Measurements from ENCODE around the gene PBX2.
"Not testable (repeated sequence)": the region's sequence is repeated elsewhere in the genome, so short reads cannot be mapped to it uniquely, and the experiment has no call there.

The PBX2 gene

DNA sequence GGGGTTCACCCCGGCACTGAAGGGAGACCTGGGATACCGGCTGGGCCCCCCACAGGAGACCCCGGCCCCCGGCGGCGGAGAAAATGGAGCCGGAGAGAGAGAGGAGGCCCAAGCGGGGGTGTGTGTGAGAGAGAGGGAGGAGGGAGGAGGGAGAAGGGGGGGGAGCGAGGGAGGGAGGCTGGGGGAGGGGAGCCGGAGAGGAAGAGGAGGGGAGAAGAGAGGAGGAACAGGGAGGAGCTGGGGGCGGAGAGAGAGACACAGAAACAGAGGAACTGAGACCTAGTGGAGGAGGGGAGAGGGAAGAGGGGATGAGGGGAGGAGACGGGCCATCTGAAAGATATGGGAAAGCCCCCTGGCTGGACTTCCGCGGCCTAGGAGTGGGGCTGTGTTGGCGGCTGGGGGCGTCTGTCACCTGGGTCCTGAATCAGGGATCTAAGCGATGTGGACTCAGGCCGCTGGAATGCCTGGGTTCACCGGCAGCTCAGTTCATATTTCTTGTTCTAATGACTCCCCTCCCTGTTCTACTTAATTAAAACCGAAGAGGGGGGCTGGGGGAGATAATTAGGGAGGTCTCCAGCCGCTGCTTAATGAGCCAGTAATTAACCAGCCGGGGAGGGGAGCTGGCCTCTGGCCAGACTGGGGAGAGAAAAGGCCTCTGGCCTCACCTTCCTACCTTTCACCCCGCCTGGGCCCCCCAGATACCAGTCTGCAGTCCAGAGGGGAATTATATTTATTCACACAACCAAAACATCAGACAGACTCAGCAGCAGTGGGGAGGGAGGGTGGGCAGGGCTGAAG lies at the start of gene PBX2:
TSS of gene PBX2 (minus strand) at position 149 of the 798 bp plus-strand sequence. CDS start 287 bp downstream, outside the sequence.
- DNase-seq (ENCODE audit: low read depth), result peak; percentile 89

GRCh38 chr6:32239462-32239861 lies 49.5 kb upstream of the PBX2 start:
- no peak for DNase-seq (ENCODE audit: low read depth)

GRCh38 chr6:32234934-32235333 lies 44.9 kb upstream of the PBX2 start:
- peak; percentile 37 for DNase-seq (ENCODE audit: low read depth)

GRCh38 chr6:32226434-32226833 lies 36.4 kb upstream of the PBX2 start:
- DNase-seq (ENCODE audit: low read depth), result no peak

GRCh38 chr6:32224696-32225095 lies 34.7 kb upstream of the PBX2 start:
- no peak for DNase-seq (ENCODE audit: low read depth)

DNA sequence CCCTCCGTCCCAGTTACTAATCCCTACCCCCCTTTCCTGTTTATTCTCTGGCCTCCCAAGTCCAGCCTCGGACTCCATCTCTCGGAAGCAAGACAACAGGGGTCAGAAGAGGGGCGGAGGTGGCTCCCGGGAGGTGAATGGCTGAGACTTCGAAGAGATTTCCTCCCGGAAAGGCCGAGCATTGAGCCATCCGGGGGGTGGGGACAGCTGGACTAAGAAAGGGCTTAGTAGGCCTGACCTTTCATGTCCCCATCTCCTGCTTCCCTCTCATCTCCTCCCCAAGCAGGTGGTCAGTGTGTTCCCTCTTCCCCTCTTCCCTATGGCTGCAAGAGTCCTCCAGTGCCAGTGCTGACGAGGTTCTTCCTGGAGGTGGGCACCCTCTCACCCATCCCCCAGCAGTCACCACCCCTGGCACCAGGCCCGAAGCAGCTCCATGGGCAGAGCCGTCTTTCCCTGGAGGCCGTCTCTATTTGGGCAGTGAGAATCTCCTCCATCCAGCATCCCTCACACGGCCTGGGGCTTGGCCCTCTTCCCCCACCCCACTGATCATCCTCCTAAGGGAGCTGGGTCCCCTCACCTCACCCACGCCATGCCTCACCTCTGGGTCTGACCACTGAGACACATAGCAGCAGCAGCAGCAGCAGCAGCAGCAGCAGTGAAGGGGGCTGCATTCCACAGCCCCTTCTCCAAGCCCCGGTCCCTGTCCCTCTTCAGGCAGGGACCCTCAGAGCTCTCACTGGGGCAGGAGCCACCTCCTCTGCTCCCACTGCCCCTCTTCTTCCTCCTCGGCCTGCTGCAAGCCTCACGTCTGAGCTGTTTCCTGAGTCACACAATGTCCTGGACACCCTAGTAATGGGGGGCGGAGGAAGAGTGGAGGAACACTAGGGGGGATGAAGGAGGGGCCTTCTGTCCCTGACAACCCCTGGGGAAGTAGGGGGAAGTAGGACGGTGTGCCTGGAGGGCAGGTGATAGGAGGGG lies 33.5 kb upstream of the PBX2 start, which contains the start of gene NOTCH4:
TSS of gene NOTCH4 (minus strand) at position 810 of the 978 bp plus-strand sequence. CDS start at position 671, 139 bp downstream.
- peak; percentile 16 for DNase-seq (ENCODE audit: low read depth)

- DNase-seq (ENCODE audit: low read depth), result no peak
These were observed 32.6 kb upstream of the PBX2 start for GRCh38 chr6:32222333-32223230.

- no peak for DNase-seq (ENCODE audit: low read depth)
These were observed 30.0 kb upstream of the PBX2 start for GRCh38 chr6:32220021-32220420.

DNA sequence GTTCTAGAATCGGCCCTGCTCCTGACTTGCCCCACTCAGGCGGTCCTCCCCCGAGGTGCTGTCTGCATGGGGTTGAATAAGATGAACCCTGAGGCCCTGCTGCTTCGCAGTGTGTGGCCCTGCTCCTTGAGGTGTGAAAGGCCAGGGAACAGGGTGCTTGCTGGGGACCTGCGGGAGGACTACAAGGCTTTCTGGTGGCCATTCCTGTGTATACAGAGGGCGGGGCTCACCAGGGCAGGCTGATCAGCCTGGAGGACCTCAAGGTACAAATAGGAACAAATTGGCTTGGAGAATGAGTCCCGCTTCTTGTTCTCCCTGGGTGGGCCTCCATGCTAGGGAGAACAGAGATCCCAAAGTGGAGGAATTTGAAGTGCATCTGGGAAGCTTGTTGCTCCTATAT lies 28.2 kb upstream of the PBX2 start:
- no peak for DNase-seq (ENCODE audit: low read depth)

DNA sequence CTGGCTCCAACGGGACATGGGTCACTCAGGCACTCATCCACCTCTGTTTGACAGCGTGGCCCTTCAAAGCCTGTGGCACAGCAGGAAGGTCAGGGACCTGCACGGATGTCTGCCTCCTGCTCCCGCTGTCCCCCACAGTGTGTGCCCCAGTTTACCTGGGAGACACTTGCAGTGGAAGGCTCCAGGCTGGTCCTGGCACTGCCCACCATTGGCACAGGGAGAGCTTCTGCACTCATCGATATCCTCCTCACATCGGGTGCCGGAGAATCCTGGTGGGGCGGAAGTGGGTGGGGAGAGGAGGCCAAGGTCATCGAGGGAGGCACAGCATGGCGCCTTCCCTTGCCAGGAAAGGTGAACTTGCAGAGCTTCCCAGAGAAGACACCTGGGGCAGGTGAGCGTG lies 27.0 kb upstream of the PBX2 start:
- DNase-seq (ENCODE audit: low read depth), result no peak

DNA sequence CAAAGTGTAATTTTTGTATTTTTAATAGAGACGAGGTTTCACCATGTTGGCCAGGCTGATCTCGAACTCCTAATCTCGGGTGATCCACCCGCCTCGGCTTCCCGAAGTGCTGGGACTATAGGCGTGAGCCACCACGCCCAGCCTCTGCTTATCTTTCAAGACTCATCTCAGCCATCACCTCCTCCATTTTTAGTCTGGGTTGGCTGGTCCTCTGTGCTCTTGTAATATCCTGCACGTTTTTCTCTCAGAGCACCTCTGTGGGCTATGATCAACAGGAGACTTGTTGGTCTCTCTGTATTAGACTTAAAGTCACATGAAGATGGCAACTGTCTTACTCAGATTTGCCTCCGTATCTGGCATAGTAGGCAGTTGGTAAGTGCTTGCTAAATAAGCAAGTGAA lies 26.3 kb upstream of the PBX2 start:
- DNase-seq (ENCODE audit: low read depth), result no peak

GRCh38 chr6:32215617-32216016 lies 25.6 kb upstream of the PBX2 start:
- DNase-seq (ENCODE audit: low read depth), result no peak

GRCh38 chr6:32214126-32214525 lies 24.1 kb upstream of the PBX2 start:
- no peak for DNase-seq (ENCODE audit: low read depth)

DNA sequence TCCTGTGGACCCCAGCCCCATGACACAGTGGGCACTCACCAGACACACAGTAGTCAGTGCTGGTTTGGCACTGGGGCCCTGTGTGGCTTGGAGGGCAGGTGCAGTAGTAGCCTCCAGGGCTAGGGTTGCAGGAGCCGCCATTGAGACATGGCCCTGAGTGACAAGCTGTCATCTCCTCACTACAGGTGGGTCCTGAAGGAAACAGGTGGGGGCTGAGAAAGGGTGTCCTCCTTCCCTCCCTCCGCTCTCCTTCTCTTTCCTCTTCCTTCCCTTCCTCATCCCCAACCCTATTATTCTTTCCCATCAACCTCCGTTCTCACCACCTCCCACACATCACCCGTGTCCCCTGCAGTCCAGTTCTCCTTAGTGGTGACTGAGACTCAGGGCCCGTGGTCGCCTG lies 23.6 kb upstream of the PBX2 start:
- no peak for DNase-seq (ENCODE audit: low read depth)

GRCh38 chr6:32212076-32212760 lies 22.2 kb upstream of the PBX2 start:
- DNase-seq (ENCODE audit: low read depth), result no peak

DNA sequence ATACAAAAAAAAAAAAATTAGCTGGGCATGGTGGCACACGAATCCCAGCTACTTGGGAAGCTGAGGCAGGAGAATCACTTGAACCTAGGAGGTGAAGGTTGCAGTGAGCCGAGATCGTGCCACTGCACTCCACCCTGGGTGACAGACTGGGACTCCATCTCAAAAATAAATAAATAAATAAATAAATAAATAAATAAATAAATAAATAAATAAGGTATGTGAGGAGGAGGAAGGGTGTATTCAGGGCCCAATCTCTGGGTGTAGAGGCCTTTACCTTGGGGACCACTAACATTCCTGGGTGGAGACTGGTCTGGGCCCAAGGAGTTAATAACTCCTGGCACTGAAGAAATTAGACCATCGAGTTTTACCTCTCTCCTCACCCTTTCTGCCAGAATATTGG lies 21.4 kb upstream of the PBX2 start:
- not testable (repeated sequence) for DNase-seq (ENCODE audit: low read depth)

DNA sequence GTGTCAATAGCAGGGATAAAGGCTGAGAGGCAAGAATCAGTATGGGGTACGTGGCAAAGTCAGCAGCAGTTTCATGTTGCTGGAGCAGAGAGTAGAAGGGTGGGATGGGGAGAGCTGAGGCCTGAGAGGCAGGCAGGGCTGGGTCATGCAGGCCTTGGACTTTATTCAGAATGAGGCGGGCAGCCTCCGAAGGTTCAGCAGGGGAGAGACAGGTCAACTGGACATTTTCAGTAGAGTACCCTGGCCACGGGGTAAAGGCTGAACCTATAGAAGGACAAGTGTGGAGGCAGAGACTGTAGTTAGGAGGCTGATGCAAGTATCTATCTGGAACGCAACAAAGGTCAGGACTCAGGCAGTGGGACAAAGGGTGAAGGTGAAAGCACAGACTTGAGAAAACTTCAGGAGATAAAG lies 20.2 kb upstream of the PBX2 start:
- no peak for DNase-seq (ENCODE audit: low read depth)

DNA sequence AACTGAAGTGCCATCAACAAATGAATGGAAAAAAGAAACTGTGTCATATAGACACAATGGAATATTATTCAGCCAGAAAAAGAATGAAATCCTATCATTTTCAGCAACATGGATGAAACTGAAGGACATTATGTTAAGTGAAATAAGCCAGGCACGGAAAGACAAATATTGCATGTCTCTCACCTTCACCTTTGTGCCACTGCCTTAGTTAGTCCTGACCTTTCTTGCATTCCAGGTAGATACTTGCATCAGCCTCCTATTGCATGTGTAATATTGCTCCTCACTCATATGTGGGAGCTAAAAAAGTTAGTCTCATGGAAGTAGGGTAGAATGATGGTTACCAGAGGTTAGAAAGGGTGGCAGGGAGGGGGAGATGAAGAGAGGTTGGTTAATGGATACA lies 19.0 kb upstream of the PBX2 start:
- no peak for DNase-seq (ENCODE audit: low read depth)

- no peak for DNase-seq (ENCODE audit: low read depth)
These were observed 14.3 kb upstream of the PBX2 start for GRCh38 chr6:32204268-32204715.

DNA sequence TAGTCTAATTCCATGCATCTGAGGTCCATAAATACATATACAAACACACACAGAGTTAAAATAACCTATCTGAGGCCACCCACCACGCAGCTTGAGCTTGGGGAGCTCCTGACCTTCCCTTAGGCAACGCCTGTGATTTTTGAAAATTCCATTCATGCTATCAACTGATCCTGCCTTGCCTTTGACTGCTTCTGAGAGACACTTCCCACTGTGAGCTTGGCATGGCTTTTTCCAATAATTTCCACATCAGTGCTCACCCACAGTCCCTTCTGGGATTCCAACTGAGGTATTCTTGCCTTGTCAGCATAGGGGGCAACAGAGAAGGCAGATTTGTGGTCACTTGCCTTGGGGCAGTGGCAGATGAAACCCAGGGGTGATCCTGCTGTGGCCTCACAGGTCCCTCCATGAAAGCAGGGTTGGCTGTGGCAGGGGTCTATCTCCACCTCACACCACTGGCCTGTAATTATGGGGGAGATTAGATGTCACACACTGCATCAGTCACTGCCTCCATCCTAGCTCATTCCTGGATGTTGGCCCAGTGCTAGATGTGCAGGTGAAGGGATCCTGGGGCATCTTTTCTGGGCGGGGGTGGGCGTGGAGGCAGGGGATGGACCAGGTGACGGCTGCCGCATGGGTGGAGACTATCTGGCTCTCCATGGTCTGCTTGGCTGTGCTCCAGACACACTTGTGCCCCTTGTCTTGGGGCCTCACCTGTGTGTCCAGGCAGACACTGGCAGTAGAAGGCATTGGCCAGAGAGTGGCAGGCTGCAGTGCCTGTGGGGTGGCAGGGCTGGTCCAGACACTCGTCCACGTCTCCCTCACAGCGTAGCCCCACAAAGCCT lies 13.6 kb upstream of the PBX2 start:
- no peak for DNase-seq (ENCODE audit: low read depth)

Data from ELR (cell line).